Measurements from ENCODE around the gene NUTM2D.
"Not testable (repeated sequence)": the region's sequence is repeated elsewhere in the genome, so short reads cannot be mapped to it uniquely, and the experiment has no call there.

NUTM2D gene

GRCh38 chr10:87352825-87353224 lies 4.7 kb upstream of the NUTM2D start:
- DNase-seq (ENCODE audit: low read depth); H3K4me3 ChIP-seq (ENCODE audit: low read depth, low read length); in situ Hi-C loops (cut with HindIII; ENCODE audit: low sequenced_read_pairs): not testable (repeated sequence)

- H3K4me3 ChIP-seq (ENCODE audit: low read depth, low read length); in situ Hi-C loops (cut with HindIII; ENCODE audit: low sequenced_read_pairs); DNase-seq (ENCODE audit: low read depth): not testable (repeated sequence)
Measured at GRCh38 chr10:87355110-87355509, 2.4 kb upstream of the NUTM2D start.

- in situ Hi-C loops (cut with HindIII; ENCODE audit: low sequenced_read_pairs); H3K4me3 ChIP-seq (ENCODE audit: low read depth, low read length); DNase-seq (ENCODE audit: low read depth): not testable (repeated sequence)
Measured at GRCh38 chr10:87358159-87358558, 615 bp downstream of the NUTM2D start.

GRCh38 chr10:87369514-87370112 lies 12.1 kb downstream of the NUTM2D start:
- H3K4me3 ChIP-seq (ENCODE audit: low read depth, low read length); DNase-seq (ENCODE audit: low read depth); in situ Hi-C loops (cut with HindIII; ENCODE audit: low sequenced_read_pairs): not testable (repeated sequence)

GRCh38 chr10:87374091-87374490 lies 16.5 kb downstream of the NUTM2D start:
- DNase-seq (ENCODE audit: low read depth); H3K4me3 ChIP-seq (ENCODE audit: low read depth, low read length); in situ Hi-C loops (cut with HindIII; ENCODE audit: low sequenced_read_pairs): not testable (repeated sequence)

- H3K4me3 ChIP-seq (ENCODE audit: low read depth, low read length); DNase-seq (ENCODE audit: low read depth); in situ Hi-C loops (cut with HindIII; ENCODE audit: low sequenced_read_pairs): not testable (repeated sequence)
Measured at GRCh38 chr10:87379115-87379514, 21.6 kb downstream of the NUTM2D start.

GRCh38 chr10:87383149-87383857 lies 25.8 kb downstream of the NUTM2D start:
- DNase-seq (ENCODE audit: low read depth); H3K4me3 ChIP-seq (ENCODE audit: low read depth, low read length); in situ Hi-C loops (cut with HindIII; ENCODE audit: low sequenced_read_pairs): not testable (repeated sequence)

GRCh38 chr10:87384283-87384682 lies 26.7 kb downstream of the NUTM2D start:
- in situ Hi-C loops (cut with HindIII; ENCODE audit: low sequenced_read_pairs); DNase-seq (ENCODE audit: low read depth); H3K4me3 ChIP-seq (ENCODE audit: low read depth, low read length): not testable (repeated sequence)

- in situ Hi-C loops (cut with HindIII; ENCODE audit: low sequenced_read_pairs); DNase-seq (ENCODE audit: low read depth); H3K4me3 ChIP-seq (ENCODE audit: low read depth, low read length): not testable (repeated sequence)
Measured at GRCh38 chr10:87385762-87386360, 28.3 kb downstream of the NUTM2D start.

GRCh38 chr10:87391360-87391759 lies 33.8 kb downstream of the NUTM2D start:
- DNase-seq (ENCODE audit: low read depth); in situ Hi-C loops (cut with HindIII; ENCODE audit: low sequenced_read_pairs); H3K4me3 ChIP-seq (ENCODE audit: low read depth, low read length): not testable (repeated sequence)

- DNase-seq (ENCODE audit: low read depth); in situ Hi-C loops (cut with HindIII; ENCODE audit: low sequenced_read_pairs); H3K4me3 ChIP-seq (ENCODE audit: low read depth, low read length): not testable (repeated sequence)
Measured at GRCh38 chr10:87396206-87396605, 38.7 kb downstream of the NUTM2D start.

GRCh38 chr10:87398436-87398835 lies 40.9 kb downstream of the NUTM2D start:
- H3K4me3 ChIP-seq (ENCODE audit: low read depth, low read length); DNase-seq (ENCODE audit: low read depth); in situ Hi-C loops (cut with HindIII; ENCODE audit: low sequenced_read_pairs): not testable (repeated sequence)

- H3K4me3 ChIP-seq (ENCODE audit: low read depth, low read length); in situ Hi-C loops (cut with HindIII; ENCODE audit: low sequenced_read_pairs); DNase-seq (ENCODE audit: low read depth): not testable (repeated sequence)
Measured at GRCh38 chr10:87407516-87408467, 50.2 kb downstream of the NUTM2D start.

GRCh38 chr10:87413921-87414320 lies 56.4 kb downstream of the NUTM2D start:
- in situ Hi-C loops (cut with HindIII; ENCODE audit: low sequenced_read_pairs); DNase-seq (ENCODE audit: low read depth): not testable (repeated sequence)

More at GRCh38 chr10:87413921-87414320, 56.4 kb downstream of the NUTM2D start:
- not testable (repeated sequence) for H3K4me3 ChIP-seq (ENCODE audit: low read depth, low read length)

Measured in astrocyte of the cerebellum (primary cell).